PC-3 (cell line): Measurements from ENCODE around the gene NOL9. TPM values are rescaled to one million over a fixed set of nuclear protein-coding genes. Genes with fewer than 3 reads are reported as not detected.

ENCODE experiments used
- ATAC-seq: fragments of 200-7000 bp; cut with Tn5 transposase; 2 replicates; pipeline ENCODE4 v1.9.1; 2020; ENCODE audit warnings: mild to moderate bottlenecking, moderate library complexity
- BruUV-seq: library from RNA; stranded (reverse); fragments of 400-500 nt; replicated peaks from 2 replicates; lab custom pipeline; 2021; lab: Mats Ljungman, UMichigan
- CTCF ChIA-PET: fragments of 300-600 bp; sonication (Branson Sonifier 250); formaldehyde crosslinking; loops from one replicate; lab custom pipeline; 2022; ENCODE audit warnings: antibody characterized with exemption; lab: Charles Lee
- POLR2A ChIA-PET: fragments of 300-600 bp; sonication (Branson Sonifier 250); formaldehyde crosslinking; loops from one replicate; lab custom pipeline; 2022; ENCODE audit warnings: antibody characterized with exemption; ENCODE audit not compliant: unreplicated experiment; lab: Charles Lee
- DNase-seq: peaks from one replicate; pipeline ENCODE4 v3.0.0-alpha.2; 2015
- H2AFZ ChIP-seq: fragments of 300-600 bp; sonication (generic); 2 replicates; pipeline ENCODE4 v1.6.0; 2016; ENCODE audit warnings: antibody characterized with exemption, low read length
- H3F3A ChIP-seq: fragments of 300-600 bp; sonication (generic); one replicate; pipeline ENCODE4 v1.6.0; 2017; ENCODE audit warnings: antibody characterized with exemption, low read length, control low read depth, mild to moderate bottlenecking; ENCODE audit not compliant: unreplicated experiment
- H3K27ac ChIP-seq: fragments of 300-600 bp; sonication (generic); 2 replicates; pipeline ENCODE4 v1.5.1; 2016; ENCODE audit warnings: mild to moderate bottlenecking, low read length
- H3K27me3 ChIP-seq: fragments of 300-600 bp; sonication (generic); 2 replicates; pipeline ENCODE4 v1.6.1; 2016; ENCODE audit warnings: low read length, mixed read lengths
- H3K36me3 ChIP-seq: fragments of 300-600 bp; sonication (generic); 2 replicates; pipeline ENCODE4 v1.6.1; 2016; ENCODE audit warnings: low read depth, mixed run types, low read length, mixed read lengths
- H3K4me1 ChIP-seq: fragments of 300-600 bp; sonication (generic); 2 replicates; pipeline ENCODE4 v1.5.1; 2016; ENCODE audit warnings: low read length; ENCODE audit not compliant: insufficient read depth
- H3K4me2 ChIP-seq: fragments of 300-600 bp; sonication (generic); 2 replicates; pipeline ENCODE4 v1.6.0; 2016; ENCODE audit warnings: low read length
- H3K4me3 ChIP-seq: fragments of 300-600 bp; sonication (generic); 2 replicates; pipeline ENCODE4 v1.5.1; 2016; ENCODE audit warnings: mild to moderate bottlenecking, low read length, mixed read lengths
- H3K79me2 ChIP-seq: fragments of 300-600 bp; sonication (generic); 2 replicates; pipeline ENCODE4 v1.6.1; 2017; ENCODE audit warnings: low read length, mixed read lengths
- H3K9ac ChIP-seq: fragments of 300-600 bp; sonication (generic); 2 replicates; pipeline ENCODE4 v1.6.0; 2016; ENCODE audit warnings: mild to moderate bottlenecking, low read length
- H3K9me2 ChIP-seq: fragments of 300-600 bp; sonication (generic); replicated peaks from 2 replicates; pipeline ENCODE4 v1.6.1; 2016; ENCODE audit warnings: mixed run types, low read length, mixed read lengths
- H3K9me3 ChIP-seq: fragments of 300-600 bp; sonication (generic); 2 replicates; pipeline ENCODE4 v1.6.1; 2016; ENCODE audit warnings: low read length, mixed read lengths
- H4K20me1 ChIP-seq: fragments of 300-600 bp; sonication (generic); 2 replicates; pipeline ENCODE4 v1.6.1; 2016; ENCODE audit warnings: low read length, mixed read lengths
- EZH2 ChIP-seq: fragments of 300-600 bp; sonication (generic); IDR thresholded peaks from one replicate; pipeline ENCODE4 v1.6.1; 2017; ENCODE audit warnings: antibody characterized with exemption, mild to moderate bottlenecking, low read length; ENCODE audit not compliant: unreplicated experiment
- EZH2phosphoT487 ChIP-seq: fragments of 300-600 bp; sonication (generic); IDR thresholded peaks from 2 replicates; pipeline ENCODE4 v1.6.1; 2018; ENCODE audit warnings: mild to moderate bottlenecking, antibody characterized with exemption, low read length, borderline replicate concordance
- intact Hi-C: fragments of 100-400 bp; cut with micrococcal nuclease; formaldehyde crosslinking; loops from 2 replicates; pipeline ENCODE4 v1.9.0; 2023
- total RNA-seq: library from RNA; depleted of rRNA; stranded (reverse); fragments of >200 nt; gene quantifications from 2 replicates; pipeline ENCODE4 v1.2.3, GENCODE V29; 2014
- TF ChIP-seq, protein P1 (sequence below): fragments of 300-600 bp; sonication (generic); conservative IDR thresholded peaks from 2 replicates; pipeline ENCODE4 v1.5.1; 2017; ENCODE audit warnings: antibody characterized with exemption, low read depth, mild to moderate bottlenecking, low read length

Gene NOL9
- total RNA-seq, 1 experiment from 2014 or later = 79.1 TPM

DNA sequence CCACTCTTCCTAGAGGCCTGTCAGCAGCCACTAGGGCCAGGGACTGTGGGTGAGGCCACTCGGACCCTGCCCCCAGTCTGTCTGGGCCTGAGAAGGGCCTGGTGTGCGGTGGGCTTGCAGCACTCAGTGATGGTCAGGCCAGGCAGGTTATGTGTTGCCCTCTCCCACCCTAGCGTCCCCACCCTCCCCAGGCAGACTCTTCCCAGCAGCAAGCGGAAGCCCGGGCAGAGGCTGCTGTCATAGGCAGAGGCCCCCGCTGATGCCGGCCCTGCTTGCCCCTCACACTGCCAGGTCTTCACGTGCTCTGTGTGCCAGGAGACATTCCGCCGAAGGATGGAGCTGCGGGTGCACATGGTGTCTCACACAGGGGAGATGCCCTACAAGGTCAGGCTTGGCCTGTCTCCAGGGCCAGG, 32.1 kb upstream of the NOL9 start:
- ATAC-seq (no peak), DNase-seq (no peak)
- Histone ChIP-seq H3K4me1 (peaks cover 22% of the 10 kb centered on the region), H3K27ac (no peak overlapping the region), H3K9me3 (no peaks in the 10 kb centered on the region), H4K20me1 (peaks cover 11% of the 10 kb centered on the region; the same call in 1 of the 2 replicates), H3K79me2 (peaks cover 19% of the 10 kb centered on the region), H3K9me2 (no peaks in the 10 kb centered on the region), H3K4me3 (no peak overlapping the region), H3K27me3 (no peaks in the 10 kb centered on the region), H3K36me3 (peaks cover 20% of the 10 kb centered on the region; the same call in 1 of the 2 replicates), H3F3A (no peaks in the 10 kb centered on the region), H3K9ac (no peak overlapping the region), H2AFZ (no peak overlapping the region), H3K4me2 (no peak overlapping the region)
- intact Hi-C loops = no loop called here
- ChIA-PET POLR2A (no interaction called here), CTCF (no interaction called here)
- TF ChIP-seq, protein P1, sequence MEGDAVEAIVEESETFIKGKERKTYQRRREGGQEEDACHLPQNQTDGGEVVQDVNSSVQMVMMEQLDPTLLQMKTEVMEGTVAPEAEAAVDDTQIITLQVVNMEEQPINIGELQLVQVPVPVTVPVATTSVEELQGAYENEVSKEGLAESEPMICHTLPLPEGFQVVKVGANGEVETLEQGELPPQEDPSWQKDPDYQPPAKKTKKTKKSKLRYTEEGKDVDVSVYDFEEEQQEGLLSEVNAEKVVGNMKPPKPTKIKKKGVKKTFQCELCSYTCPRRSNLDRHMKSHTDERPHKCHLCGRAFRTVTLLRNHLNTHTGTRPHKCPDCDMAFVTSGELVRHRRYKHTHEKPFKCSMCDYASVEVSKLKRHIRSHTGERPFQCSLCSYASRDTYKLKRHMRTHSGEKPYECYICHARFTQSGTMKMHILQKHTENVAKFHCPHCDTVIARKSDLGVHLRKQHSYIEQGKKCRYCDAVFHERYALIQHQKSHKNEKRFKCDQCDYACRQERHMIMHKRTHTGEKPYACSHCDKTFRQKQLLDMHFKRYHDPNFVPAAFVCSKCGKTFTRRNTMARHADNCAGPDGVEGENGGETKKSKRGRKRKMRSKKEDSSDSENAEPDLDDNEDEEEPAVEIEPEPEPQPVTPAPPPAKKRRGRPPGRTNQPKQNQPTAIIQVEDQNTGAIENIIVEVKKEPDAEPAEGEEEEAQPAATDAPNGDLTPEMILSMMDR = no peak
- TF ChIP-seq EZH2phosphoT487 (no peak), EZH2 (no peak)
- no TSS peak for BruUV-seq

DNA sequence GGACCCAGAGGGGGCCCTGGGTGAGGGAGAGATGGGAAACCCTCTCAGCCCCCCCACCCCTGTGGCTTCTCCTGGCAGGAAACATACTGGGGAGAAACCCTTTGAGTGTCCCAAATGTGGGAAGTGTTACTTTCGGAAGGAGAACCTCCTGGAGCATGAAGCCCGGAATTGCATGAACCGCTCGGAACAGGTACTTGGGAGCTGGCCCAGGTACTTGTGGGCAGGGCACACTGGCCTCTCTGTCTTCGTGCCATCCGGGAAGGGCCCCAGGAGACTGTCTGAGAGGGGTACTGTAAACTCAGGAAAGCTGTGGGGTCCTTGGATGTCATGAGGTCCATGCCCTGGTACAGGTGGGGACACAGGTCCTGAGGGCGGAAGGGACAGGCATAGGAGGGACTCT, 31.5 kb upstream of the NOL9 start:
- Histone ChIP-seq H3K27me3 (no peaks in the 10 kb centered on the region), H3K27ac (no peak overlapping the region), H3K4me2 (no peak overlapping the region), H3K4me1 (peaks cover 28% of the 10 kb centered on the region), H4K20me1 (peaks cover 5% of the 10 kb centered on the region; the same call in 1 of the 2 replicates), H3K36me3 (peaks cover 19% of the 10 kb centered on the region; the same call in 1 of the 2 replicates), H3K9me2 (no peaks in the 10 kb centered on the region), H3K79me2 (peaks cover 25% of the 10 kb centered on the region), H3F3A (no peaks in the 10 kb centered on the region), H3K4me3 (no peak overlapping the region), H3K9ac (no peak overlapping the region), H2AFZ (no peak overlapping the region), H3K9me3 (no peaks in the 10 kb centered on the region)
- BruUV-seq = no TSS peak
- ChIA-PET CTCF (no interaction called here), POLR2A (no interaction called here)
- TF ChIP-seq EZH2 = no peak
- TF ChIP-seq, protein P1 = no peak
- no peak for TF ChIP-seq EZH2phosphoT487
- DNase-seq (no peak), ATAC-seq (no peak)
- intact Hi-C loops = no loop called here

GRCh38 chr1:6585081-6585722, 30.9 kb upstream of the NOL9 start:
- Histone ChIP-seq H3K9me2 (no peaks in the 10 kb centered on the region), H3K79me2 (peaks cover 31% of the 10 kb centered on the region), H3K4me2 (no peak overlapping the region), H3K27me3 (no peaks in the 10 kb centered on the region), H3K27ac (no peak overlapping the region), H3K9ac (no peak overlapping the region), H3F3A (no peaks in the 10 kb centered on the region), H3K9me3 (no peaks in the 10 kb centered on the region), H2AFZ (no peak overlapping the region), H3K36me3 (peaks cover 18% of the 10 kb centered on the region; the same call in 1 of the 2 replicates), H3K4me1 (peaks cover 31% of the 10 kb centered on the region), H4K20me1 (0 out of 2 replicates have a peak, but pooled peaks cover under 1% of the 10 kb centered on the region), H3K4me3 (no peak overlapping the region)
- ATAC-seq = no peak
- TF ChIP-seq EZH2phosphoT487 = no peak
- TF ChIP-seq, protein P1 = no peak
- TF ChIP-seq EZH2 = no peak
- DNase-seq = no peak
- ChIA-PET CTCF (no interaction called here), POLR2A (no interaction called here)
- BruUV-seq = no TSS peak
- intact Hi-C loops = no loop called here
